Neural crest cell (in vitro differentiated cells): ENCODE results near the gene OR2B2. TPM values are rescaled to one million over a fixed set of nuclear protein-coding genes. Genes with fewer than 3 reads are reported as not detected.

Experiments used
- DNase-seq: peaks from one replicate; pipeline ENCODE4 v3.0.0; 2021; ENCODE audit warnings: low read depth, mixed read lengths, low spot score
- H3K27ac Mint-ChIP-seq: one replicate; pipeline ENCODE4 v1.8.0; 2021; ENCODE audit warnings: mild to moderate bottlenecking, mixed read lengths; ENCODE audit not compliant: unreplicated experiment
- H3K27me3 Mint-ChIP-seq: 2 replicates; pipeline ENCODE4 v1.8.0; 2021; ENCODE audit warnings: low read depth, mild to moderate bottlenecking, mixed read lengths
- H3K36me3 Mint-ChIP-seq: 2 replicates; pipeline ENCODE4 v1.8.0; 2021; ENCODE audit warnings: low read depth, mild to moderate bottlenecking, mixed read lengths
- H3K4me1 Mint-ChIP-seq: 2 replicates; pipeline ENCODE4 v1.8.0; 2021; ENCODE audit warnings: mixed read lengths
- H3K4me3 Mint-ChIP-seq: one replicate; pipeline ENCODE4 v1.8.0; 2021; ENCODE audit warnings: mild to moderate bottlenecking, mixed read lengths
- H3K9me3 Mint-ChIP-seq: 2 replicates; pipeline ENCODE4 v1.8.0; 2021; ENCODE audit warnings: mixed read lengths
- CTCF ChIP-seq: fragments of 200-600 bp; sonication (generic); conservative IDR thresholded peaks from 2 replicates; pipeline ENCODE4 v1.5.0; 2021; ENCODE audit warnings: antibody characterized with exemption, mild to moderate bottlenecking
- total RNA-seq: library from RNA; stranded (reverse); gene quantifications from 2 replicates; pipeline ENCODE4 v1.2.1, GENCODE V29; 2021

Gene OR2B2
- total RNA-seq, 1 donor from 2014 or later = not detected

DNA sequence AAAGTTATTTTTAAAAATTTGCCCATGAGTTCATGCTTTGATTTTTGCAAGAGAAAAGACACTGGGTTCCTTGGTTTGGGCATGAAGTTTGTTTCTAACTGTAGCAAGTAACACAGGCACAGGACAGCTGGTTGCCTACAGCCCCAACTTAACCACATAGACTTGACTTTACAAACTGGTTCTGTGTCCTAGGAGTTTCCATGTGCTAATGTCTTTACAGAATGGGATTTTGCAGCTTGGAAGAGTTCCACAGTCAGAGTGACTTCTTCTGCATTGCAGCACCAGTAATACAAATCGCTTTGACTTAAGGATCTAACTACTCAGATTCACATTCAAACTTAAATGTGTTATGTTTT lies 44.3 kb downstream of the OR2B2 start:
- Mint-ChIP-seq H3K27ac (no peak overlapping the region), H3K4me1 (peaks cover 61% of the 10 kb centered on the region), H3K4me3 (peak overlapping the region; percentile 95), H3K27me3 (peaks cover 18% of the 10 kb centered on the region), H3K9me3 (peaks cover 6% of the 10 kb centered on the region), H3K36me3 (peaks cover 13% of the 10 kb centered on the region)
- no peak for TF ChIP-seq CTCF
- no peak for DNase-seq

DNA sequence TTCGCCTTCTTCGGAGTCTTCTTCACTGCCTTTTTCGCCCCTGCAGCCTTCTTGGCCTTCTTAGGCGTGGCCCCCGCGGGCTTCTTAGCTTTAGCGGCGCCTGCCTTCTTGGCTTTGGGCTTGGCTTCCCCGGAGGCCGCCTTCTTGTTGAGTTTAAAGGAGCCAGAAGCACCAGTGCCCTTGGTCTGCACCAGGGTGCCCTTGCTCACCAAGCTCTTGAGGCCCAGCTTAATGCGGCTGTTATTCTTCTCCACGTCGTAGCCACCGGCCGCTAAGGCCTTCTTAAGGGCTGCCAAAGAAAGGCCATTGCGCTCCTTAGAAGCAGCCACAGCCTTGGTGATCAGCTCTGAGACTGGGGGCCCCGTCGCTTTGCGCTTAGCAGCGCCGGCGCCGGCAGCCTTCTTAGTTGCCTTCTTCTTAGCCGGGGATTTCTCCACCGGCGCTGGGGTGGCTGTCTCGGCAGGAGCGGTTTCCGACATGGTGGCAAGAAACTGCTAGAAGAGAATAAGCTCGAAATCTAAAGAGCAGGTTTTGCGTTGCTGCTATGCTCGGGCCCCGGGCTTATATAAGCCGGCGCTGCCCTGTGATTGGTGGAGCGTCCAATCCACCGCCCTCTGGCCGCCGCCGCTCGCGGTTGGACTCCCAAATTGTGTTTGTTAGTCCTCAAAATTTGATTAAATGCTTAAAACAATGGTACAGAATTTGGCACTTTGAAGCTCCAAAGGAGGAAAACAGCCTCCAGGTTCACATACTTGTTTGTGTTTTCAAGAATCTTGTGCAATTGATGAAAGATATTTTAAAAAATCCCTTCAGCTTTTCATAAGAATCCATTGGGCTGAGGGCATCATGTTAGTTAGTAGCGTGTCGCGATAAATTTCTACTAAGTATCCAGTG lies 44.9 kb downstream of the OR2B2 start:
- no peak for TF ChIP-seq CTCF
- peaks cover 57% of the 10 kb centered on the region for H3K4me1 Mint-ChIP-seq
- peak; percentile 74 for DNase-seq
- H3K27me3 Mint-ChIP-seq = peaks cover 18% of the 10 kb centered on the region
- peaks cover 11% of the 10 kb centered on the region for H3K36me3 Mint-ChIP-seq
- peak overlapping the region; percentile 95 for H3K4me3 Mint-ChIP-seq
- H3K27ac Mint-ChIP-seq = peak overlapping the region; percentile 99
- peaks cover 6% of the 10 kb centered on the region for H3K9me3 Mint-ChIP-seq

DNA sequence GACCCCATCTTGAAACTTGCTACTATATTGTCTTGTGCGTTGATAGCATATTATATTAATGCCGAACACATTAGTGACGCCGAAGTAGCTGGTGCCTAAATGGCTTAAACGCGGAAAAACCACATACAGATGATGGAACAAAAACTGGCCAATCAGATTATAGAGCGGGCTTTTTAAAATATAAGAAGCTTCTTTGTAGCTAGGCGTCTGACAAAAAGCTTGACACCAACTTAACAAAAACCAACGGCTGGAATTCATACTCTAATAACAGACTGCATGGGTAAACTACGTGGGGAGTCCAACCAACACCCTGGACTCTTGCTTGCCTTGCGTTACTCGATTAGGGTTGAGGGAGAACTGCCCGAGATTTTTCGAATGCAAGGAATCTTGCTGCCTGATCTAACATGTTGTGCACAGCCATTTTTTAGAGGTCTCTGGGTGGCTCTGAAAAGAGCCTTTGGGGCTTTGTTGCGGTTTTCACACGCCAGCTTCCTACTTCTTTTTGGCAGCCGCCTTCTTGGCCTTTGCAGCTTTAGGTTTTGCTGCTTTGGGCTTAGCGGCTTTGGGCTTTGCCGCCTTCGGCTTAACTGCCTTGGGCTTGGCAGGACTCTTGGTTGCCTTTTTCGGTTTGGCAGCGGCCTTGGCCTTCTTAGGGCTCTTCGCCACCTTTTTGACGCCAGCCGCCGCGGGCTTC lies 45.7 kb downstream of the OR2B2 start:
- Mint-ChIP-seq H3K9me3 (peaks cover 10% of the 10 kb centered on the region), H3K4me1 (peaks cover 53% of the 10 kb centered on the region)
- no peak for TF ChIP-seq CTCF

DNA sequence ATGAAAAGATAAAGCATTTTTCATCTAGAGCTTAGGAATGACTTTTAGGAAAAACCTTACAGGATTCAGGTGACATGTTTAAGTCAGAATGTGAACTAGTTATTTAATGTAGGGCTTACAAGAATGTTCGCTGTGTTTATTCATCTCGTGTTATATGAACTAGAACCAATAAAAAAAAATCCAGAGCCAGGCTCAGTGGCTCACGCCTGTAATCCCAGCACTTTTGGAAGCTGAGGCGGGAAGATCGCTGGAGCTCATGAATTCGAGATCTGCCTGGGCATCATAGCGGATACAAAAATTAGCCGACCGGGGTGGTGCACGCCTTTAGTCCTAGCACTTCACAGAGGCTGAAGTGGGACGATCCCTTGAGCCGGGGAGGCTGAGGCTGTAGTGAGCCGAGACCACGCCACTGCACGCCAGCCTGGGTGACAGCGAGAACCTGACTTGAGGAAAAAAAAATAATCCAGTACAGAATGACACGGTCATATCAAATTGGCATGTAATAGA lies 46.3 kb downstream of the OR2B2 start:
- H3K27ac Mint-ChIP-seq = peak overlapping the region; percentile 99
- DNase-seq = peak; percentile 46
- H3K27me3 Mint-ChIP-seq = peaks cover 18% of the 10 kb centered on the region
- peak overlapping the region; percentile 95 for H3K4me3 Mint-ChIP-seq
- peaks cover 10% of the 10 kb centered on the region for H3K9me3 Mint-ChIP-seq
- peaks cover 47% of the 10 kb centered on the region for H3K4me1 Mint-ChIP-seq
- H3K36me3 Mint-ChIP-seq = peaks cover 12% of the 10 kb centered on the region
- TF ChIP-seq CTCF = no peak

More for the DNA sequence above, 45.7 kb downstream of the OR2B2 start:
- H3K27me3 Mint-ChIP-seq = peaks cover 18% of the 10 kb centered on the region
- H3K36me3 Mint-ChIP-seq = peaks cover 12% of the 10 kb centered on the region
- H3K27ac Mint-ChIP-seq = peak overlapping the region; percentile 99
- peak overlapping the region; percentile 95 for H3K4me3 Mint-ChIP-seq
- no peak for DNase-seq

GRCh38 chr6:27864906-27865849 lies 47.0 kb downstream of the OR2B2 start:
- DNase-seq = peak; percentile 57
- TF ChIP-seq CTCF = no peak
- Mint-ChIP-seq H3K36me3 (peaks cover 12% of the 10 kb centered on the region), H3K4me3 (peak overlapping the region; percentile 95), H3K27me3 (peaks cover 18% of the 10 kb centered on the region), H3K27ac (peak overlapping the region; percentile 99), H3K9me3 (peaks cover 10% of the 10 kb centered on the region), H3K4me1 (peaks cover 42% of the 10 kb centered on the region)
